SK-N-SH treated with all-trans-retinoic acid at 6 μM for 48 hours (cell line): ENCODE measurements around the gene ADARB2.
"Not testable (repeated sequence)": the region's sequence is repeated elsewhere in the genome, so short reads cannot be mapped to it uniquely, and the experiment has no call there.

ENCODE experiments used
- ATAC-seq: fragments of 200-7000 bp; cut with Tn5 transposase; 3 replicates; pipeline ENCODE4 v1.9.1; 2020; ENCODE audit warnings: mild to moderate bottlenecking, moderate library complexity
- ARNTL ChIP-seq: fragments of 450-650 bp; formaldehyde crosslinking; IDR thresholded peaks from 2 replicates; pipeline ENCODE4 v1.5.0; 2020; ENCODE audit warnings: low read depth, mild to moderate bottlenecking, moderate library complexity, borderline replicate concordance
- BACH2 ChIP-seq: fragments of 250-450 bp; sonication (Bioruptor Pico); IDR thresholded peaks from 2 replicates; pipeline ENCODE4 v1.9.0; 2021; ENCODE audit warnings: mild to moderate bottlenecking, borderline replicate concordance
- CREB5 ChIP-seq: fragments of 250-450 bp; sonication (Bioruptor Pico); IDR thresholded peaks from 2 replicates; pipeline ENCODE4 v1.5.1; 2020; ENCODE audit warnings: low read depth, mild to moderate bottlenecking, moderate library complexity
- ESRRG ChIP-seq: fragments of 250-450 bp; sonication (Bioruptor Pico); IDR thresholded peaks from 2 replicates; pipeline ENCODE4 v1.6.1; 2021; ENCODE audit warnings: mild to moderate bottlenecking
- GLIS3 ChIP-seq: fragments of 250-450 bp; sonication (Bioruptor Pico); IDR thresholded peaks from 2 replicates; pipeline ENCODE4 v1.5.0; 2020; ENCODE audit warnings: mild to moderate bottlenecking, moderate library complexity
- ISL1 ChIP-seq: fragments of 250-450 bp; sonication (Bioruptor Pico); IDR thresholded peaks from 2 replicates; pipeline ENCODE4 v2.1.2; 2022; ENCODE audit warnings: mild to moderate bottlenecking, moderate library complexity
- OSR1 ChIP-seq: fragments of 250-450 bp; sonication (Bioruptor Pico); IDR thresholded peaks from 2 replicates; pipeline ENCODE4 v1.8.0; 2022; ENCODE audit warnings: moderate library complexity, mild to moderate bottlenecking, inconsistent platforms
- POU6F1 ChIP-seq: fragments of 250-450 bp; sonication (Bioruptor Pico); IDR thresholded peaks from 2 replicates; pipeline ENCODE4 v1.8.0; 2021; ENCODE audit warnings: low read depth, mild to moderate bottlenecking, moderate library complexity, borderline replicate concordance
- RARB ChIP-seq: fragments of 250-450 bp; sonication (Bioruptor Pico); IDR thresholded peaks from 2 replicates; pipeline ENCODE4 v1.8.0; 2021; ENCODE audit warnings: mild to moderate bottlenecking, moderate library complexity
- SNAI2 ChIP-seq: fragments of 250-450 bp; sonication (Bioruptor Pico); IDR thresholded peaks from 2 replicates; pipeline ENCODE4 v1.5.0; 2020; ENCODE audit warnings: mild to moderate bottlenecking, moderate library complexity
- TCF4 ChIP-seq: fragments of 250-450 bp; sonication (Bioruptor Pico); IDR thresholded peaks from 2 replicates; pipeline ENCODE4 v1.8.0; 2021; ENCODE audit warnings: mild to moderate bottlenecking, moderate library complexity, borderline replicate concordance
- TSHZ2 ChIP-seq: fragments of 250-450 bp; sonication (Bioruptor Pico); IDR thresholded peaks from 2 replicates; pipeline ENCODE4 v1.5.0; 2020; ENCODE audit warnings: mild to moderate bottlenecking, moderate library complexity
- ZFP3 ChIP-seq: fragments of 250-450 bp; sonication (Bioruptor Pico); IDR thresholded peaks from 2 replicates; pipeline ENCODE4 v1.5.0; 2020; ENCODE audit warnings: mild to moderate bottlenecking, moderate library complexity
- ZFP30 ChIP-seq: fragments of 450-650 bp; formaldehyde crosslinking; IDR thresholded peaks from 2 replicates; pipeline ENCODE4 v1.5.0; 2022; ENCODE audit warnings: mild to moderate bottlenecking, moderate library complexity
- ZNF565 ChIP-seq: fragments of 450-650 bp; formaldehyde crosslinking; conservative IDR thresholded peaks from 2 replicates; pipeline ENCODE4 v1.5.0; 2020; ENCODE audit warnings: low read depth, mild to moderate bottlenecking, moderate library complexity
- ZNF70 ChIP-seq: fragments of 450-650 bp; formaldehyde crosslinking; IDR thresholded peaks from 2 replicates; pipeline ENCODE4 v1.5.0; 2020; ENCODE audit warnings: mild to moderate bottlenecking, moderate library complexity
- ZNF8 ChIP-seq: fragments of 450-650 bp; formaldehyde crosslinking; IDR thresholded peaks from 2 replicates; pipeline ENCODE4 v1.5.0; 2020; ENCODE audit warnings: mild to moderate bottlenecking, moderate library complexity

Gene ADARB2

GRCh38 chr10:1432161-1432560 lies 305.2 kb downstream of the ADARB2 start:
- ATAC-seq: no peak
- TF ChIP-seq ESRRG (CRISPR knock-in tag) (no peak), ZFP3 (CRISPR knock-in tag) (no peak), TSHZ2 (no peak)

- no peak for ATAC-seq
- TF ChIP-seq RARB (CRISPR knock-in tag) (no peak), POU6F1 (CRISPR knock-in tag) (no peak), ZFP30 (CRISPR knock-in tag) (no peak), GLIS3 (CRISPR knock-in tag) (no peak), TSHZ2 (no peak), TCF4 (CRISPR knock-in tag) (no peak), CREB5 (CRISPR knock-in tag) (no peak), BACH2 (CRISPR knock-in tag) (no peak), ZNF70 (CRISPR knock-in tag) (no peak), SNAI2 (CRISPR knock-in tag) (no peak), ZFP3 (CRISPR knock-in tag) (no peak), OSR1 (CRISPR knock-in tag) (no peak), ISL1 (no peak)
Observed at GRCh38 chr10:1431229-1431628, 306.1 kb downstream of the ADARB2 start.

DNA sequence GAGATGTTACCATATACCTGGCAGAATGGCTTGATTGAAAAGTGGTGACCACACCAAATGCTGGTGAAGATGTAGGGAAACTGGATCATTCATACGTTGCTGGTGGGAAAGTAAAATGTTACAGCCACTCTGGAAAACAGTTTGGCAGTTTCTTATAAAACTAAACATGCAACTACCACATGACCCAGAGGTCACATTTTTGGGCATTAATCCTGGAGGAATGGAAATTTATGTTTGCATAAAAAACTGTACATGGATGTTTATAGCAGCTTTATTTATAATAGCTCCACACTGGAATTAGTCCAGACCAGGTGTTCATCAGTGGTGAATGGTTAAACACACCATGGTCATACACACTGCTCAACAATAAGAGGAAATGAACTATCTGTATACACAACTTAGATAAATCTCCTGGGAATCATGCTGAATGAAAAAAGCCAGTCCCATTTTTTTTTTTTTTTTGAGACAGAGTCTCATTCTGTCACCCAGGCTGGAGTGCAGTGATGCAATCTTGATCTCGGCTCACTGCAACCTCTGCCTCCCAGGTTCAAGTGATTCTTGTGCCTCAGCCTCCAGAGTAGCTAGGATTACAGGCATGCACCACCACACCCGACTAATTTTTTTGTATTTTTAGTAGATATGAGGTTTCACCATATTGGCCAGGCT lies 309.7 kb downstream of the ADARB2 start:
- ATAC-seq: not testable (repeated sequence)

- TF ChIP-seq ZNF565 (no peak), RARB (CRISPR knock-in tag) (no peak), TCF4 (CRISPR knock-in tag) (no peak), CREB5 (CRISPR knock-in tag) (no peak), ZNF8 (no peak), ESRRG (CRISPR knock-in tag) (no peak), BACH2 (CRISPR knock-in tag) (no peak), ZFP30 (CRISPR knock-in tag) (no peak), ARNTL (CRISPR knock-in tag) (no peak)
- ATAC-seq: no peak
Observed at GRCh38 chr10:1426786-1427185, 310.5 kb downstream of the ADARB2 start.
